TTC549 (cell line): ENCODE results near the gene P4HA1.
"Not testable (repeated sequence)": the region's sequence is repeated elsewhere in the genome, so short reads cannot be mapped to it uniquely, and the experiment has no call there.

Experiments
- FAIRE-seq: peaks from 2 replicates; lab custom pipeline; 2012; peaks lifted over from hg19 to GRCh38; lab: Jason Lieb, UNC

P4HA1 gene

DNA sequence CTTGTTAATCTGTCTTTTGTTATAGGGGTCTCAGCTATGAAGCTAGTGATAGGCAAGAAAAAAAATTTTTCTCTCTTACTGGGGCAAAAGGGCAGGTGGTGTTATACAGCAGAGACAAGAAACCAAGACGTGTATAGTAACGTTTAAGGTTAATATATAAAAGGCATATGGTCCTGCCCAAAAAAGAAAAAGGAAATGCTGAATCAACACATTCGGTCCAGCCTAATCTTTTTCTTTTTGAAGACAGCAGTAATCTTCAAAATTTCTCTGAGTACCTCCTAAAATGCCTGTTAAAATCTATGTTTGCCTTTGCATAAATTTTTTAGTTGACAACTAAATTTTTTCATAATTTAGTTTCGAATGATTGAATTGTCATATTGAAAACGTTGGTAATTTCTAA lies 54.5 kb downstream of the P4HA1 start:
- no peak for FAIRE-seq

DNA sequence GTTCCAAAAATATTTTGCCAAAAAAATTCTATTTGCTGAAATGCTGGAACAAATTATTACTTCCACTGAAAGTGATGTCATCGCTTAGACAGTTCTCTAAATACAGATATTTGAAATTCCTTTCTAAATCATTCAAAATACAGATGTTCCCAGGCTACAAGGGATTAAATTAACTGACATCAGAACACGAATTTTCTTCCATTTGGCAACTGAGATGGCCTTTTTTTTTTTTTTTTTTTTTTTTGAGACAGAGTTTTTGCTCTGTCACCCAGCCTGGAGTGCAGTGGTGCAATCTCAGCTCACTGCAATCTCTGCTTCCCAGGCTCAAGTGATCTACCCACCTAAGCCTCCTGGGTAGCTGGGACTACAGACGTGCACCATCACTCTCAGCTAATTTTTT lies 57.0 kb downstream of the P4HA1 start:
- FAIRE-seq = no peak

DNA sequence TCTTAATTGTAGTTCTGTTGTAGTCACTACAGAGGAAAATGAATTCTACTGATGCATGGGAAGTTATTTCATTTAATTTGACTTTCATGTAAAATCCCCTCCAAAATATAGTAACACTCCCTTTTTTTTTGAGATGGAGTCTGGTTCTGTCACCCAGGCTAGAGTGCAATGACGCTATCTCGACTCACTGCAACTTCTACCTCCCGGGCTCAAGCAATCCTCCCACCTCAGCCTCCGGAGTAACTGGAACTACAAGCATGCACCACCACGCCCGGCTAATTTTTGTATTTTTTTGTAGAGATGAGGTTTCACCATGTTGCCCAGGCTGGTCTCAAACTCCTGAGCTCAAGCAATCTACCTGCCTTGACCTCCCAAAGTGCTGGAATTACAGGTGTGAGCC lies 60.4 kb downstream of the P4HA1 start:
- not testable (repeated sequence) for FAIRE-seq

DNA sequence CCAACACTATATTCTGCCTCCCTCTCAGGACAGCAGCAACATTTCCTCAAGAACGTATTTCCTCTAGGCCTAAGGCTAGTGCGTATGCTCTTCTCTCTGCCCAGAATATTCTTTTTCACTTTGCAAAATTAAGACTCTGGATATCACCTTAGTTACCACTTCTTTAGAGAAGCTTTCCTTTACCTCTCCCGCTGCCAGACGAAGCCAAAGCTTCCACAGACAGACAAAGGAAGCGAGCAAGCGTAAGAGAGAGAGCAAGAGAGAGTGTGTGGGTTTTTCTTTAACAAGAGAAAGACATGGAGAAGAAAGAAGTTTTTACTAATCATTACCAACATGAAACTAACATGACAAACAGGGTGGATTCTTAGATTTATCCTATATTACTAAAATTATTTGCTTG lies 64.1 kb downstream of the P4HA1 start:
- FAIRE-seq = no peak

DNA sequence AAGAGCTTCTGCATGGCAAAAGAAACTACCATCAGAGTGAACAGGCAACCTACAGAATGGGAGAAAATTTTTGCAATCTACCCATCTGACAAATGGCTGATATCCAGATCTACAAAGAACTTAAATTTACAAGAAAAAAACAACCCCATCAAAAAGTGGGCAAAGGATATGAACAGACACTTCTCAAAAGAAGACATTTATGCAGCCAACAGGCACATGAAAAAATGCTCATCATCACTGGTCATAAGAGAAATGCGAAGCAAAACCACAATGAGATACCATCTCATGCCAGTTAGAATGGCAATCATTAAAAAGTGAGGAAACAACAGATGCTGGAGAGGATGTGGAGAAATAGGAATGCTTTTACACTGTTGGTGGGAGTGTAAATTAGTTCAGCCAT lies 70.0 kb downstream of the P4HA1 start:
- FAIRE-seq = not testable (repeated sequence)

DNA sequence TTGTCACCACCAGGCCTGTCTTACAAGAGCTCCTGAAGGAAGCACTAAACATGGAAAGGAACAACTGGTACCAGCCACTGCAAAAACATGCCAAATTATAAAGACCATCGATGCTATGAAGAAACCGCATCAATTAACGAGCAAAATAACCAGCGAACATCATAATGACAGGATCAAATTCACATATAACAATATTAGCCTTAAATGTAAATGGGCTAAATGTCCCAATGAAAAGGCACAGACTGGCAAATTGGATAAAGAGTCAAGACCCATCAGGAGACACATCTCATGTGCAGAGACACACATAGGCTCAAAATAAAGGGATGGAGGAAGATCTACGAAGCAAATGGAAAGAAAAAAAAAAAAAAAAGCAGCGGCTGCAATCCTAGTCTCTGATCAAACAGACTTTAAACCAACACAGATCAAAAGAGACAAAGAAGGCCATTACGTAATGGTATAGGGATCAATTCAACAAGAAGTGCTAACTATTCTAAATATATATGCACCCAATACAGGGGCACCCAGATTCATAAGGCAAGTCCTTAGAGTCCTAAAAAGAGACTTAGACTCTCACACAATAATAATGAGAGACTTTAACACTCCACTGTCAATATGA lies 73.1 kb downstream of the P4HA1 start:
- not testable (repeated sequence) for FAIRE-seq

DNA sequence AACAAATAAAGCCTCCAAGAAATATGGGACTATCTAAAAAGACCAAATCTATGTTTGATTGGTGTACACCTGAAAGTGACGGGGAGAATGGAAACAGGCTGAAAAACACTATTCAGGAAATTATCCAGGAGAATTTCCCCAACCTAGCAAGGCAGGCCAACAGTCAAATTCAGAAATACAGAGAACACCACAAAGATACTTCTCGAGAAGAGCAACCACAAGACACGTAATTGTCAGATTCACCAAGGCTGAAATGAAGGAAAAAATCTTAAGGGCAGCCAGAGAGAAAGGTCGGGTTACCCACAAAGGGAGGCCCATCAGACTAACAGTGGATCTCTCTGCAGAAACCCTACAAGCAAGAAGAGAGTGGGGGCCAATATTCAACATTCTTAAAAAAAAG lies 73.7 kb downstream of the P4HA1 start:
- FAIRE-seq = not testable (repeated sequence)

DNA sequence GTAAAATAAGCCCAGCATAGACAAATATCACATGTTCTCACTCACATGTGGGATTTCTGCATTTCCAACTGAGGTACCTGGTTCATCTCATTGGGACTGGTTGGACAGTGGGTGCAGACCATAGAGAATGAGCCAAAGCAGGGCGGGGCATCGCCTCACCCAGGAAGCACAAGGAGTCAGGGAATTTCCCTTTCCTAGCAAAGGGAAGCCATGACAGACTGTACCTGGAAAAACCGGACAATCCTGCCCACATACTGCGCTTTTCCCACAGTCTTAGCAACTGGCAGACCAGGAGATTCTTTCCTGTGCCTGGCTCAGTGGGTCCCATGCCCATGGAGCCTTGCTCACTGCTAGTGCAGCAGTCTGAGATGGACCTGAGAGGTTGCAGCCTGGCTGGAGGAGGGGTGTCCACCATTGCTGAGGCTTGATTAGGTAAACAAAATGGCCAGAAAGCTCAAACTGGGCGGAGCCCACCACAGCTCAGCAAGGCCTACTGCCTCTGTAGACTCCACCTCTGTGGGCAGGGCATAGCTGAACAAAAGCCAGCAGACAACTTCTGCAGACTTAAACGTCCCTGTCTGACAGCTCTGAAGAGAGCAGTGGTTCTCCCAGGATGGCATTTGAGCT lies 75.0 kb downstream of the P4HA1 start:
- not testable (repeated sequence) for FAIRE-seq

DNA sequence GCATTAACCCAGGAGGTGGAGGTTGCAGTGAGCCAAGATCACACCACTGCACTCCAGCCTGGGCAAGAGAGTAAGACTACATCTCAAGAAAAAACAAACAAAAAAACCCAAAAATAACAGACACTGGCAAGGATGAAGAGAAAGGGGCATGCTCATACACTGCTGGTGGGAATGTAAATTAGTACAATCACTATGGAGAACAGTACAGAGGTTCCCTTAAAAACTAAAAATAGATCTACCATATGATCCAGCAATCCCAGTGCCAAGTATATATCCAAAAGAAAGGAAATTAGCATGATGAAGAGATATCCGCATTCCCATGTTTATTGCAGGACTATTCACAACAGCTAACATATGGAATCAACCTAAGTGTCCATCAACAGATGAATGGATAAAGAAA lies 75.6 kb downstream of the P4HA1 start:
- FAIRE-seq = no peak

DNA sequence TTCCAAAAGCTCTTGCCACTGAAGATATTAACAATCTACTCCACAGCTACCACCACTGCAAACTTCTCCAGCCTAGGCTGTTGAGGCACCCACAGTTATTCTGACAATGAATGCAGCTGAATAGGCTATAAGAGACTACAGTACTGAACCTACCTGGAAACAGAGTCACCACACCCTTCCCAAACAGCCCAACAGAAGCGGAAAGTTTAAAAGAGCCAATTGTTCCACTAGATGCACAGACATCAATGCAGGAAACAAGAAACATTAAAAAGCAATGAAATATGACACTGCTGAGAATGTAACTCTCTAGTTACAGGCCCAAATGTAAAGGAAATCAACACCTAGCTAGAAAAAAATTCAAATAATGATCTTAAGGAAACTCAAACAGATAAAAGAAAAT lies 77.6 kb downstream of the P4HA1 start:
- FAIRE-seq = no peak

DNA sequence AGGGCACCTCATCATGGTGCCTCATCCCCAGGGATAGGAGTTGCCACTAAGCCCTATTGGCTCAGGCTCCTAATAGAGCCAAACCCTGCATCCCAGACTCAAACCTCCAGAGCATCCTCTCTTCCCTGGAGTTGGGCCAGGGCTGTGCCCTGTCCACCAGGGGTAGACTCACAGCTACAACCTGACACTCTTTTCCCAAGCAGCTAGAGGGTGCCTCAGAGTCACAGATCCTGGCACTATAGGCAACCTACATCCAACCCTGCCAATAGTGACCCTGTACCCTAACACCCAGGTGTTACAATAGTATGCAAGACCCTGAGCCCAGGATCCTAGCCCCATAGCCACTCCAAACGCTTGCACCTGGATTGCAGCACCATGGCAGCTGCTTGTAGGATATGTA lies 78.0 kb downstream of the P4HA1 start:
- no peak for FAIRE-seq

DNA sequence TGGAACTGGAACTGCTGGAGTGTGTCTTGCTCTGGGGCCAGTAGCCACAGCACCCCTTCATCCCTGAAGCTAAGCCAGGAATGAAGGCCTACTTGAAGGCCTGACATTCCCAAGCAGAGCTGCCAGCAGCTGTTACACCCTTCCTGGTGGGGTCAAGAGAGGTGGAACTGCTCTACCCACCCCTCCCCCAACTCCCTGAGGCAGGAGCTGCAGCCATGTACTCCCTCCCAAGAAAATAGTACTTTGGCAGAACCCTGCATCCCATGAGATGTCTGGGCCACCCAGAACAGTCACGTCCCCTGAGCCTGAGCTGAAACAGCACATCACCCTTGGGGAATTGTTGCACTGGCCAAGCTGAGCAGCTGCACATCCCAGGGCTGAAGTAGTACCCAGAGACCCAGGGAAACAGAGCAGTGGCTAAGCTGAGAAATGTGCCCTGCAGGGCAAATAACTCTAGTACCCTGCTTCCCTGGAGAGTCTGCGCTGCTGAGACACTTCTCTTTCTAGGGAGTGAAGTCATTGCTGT lies 78.6 kb downstream of the P4HA1 start:
- FAIRE-seq = no peak

DNA sequence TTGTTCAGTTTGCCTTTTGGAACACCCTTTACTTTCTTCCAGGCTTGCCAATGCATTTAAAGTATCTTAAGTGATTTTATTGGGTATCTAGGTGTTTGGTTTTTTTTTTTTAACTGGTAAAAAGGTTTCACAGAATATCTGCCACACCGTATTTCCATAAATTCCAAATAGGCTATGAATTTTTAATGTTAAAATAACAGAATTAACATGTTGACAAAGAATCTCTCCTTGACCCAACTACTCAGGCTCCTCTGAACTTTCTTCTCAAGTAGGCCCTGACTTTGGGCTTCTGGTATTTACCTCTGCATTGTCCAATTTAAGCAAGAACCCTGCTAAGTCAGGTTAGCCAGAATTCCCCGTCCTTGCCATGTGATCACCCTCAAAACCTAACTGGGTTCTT lies 80.9 kb downstream of the P4HA1 start:
- FAIRE-seq = no peak

DNA sequence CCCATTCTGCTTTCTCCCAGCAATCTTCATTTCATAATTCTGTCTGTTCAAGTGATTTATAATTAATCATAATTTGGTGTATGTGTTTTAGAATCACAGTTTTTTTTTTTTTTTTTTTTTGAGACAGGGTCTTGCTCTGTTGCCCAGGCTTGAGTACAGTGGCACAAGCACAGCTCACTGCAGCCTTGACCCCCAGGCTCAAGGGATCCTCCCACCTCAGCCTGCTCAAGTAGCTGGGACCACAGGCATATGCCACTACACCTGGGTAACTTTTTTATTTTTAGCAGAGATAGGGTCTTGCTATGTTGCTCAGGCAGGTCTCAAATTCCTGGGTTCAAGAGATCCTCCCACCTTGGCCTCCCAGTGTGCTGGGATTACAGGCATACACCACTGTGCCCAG lies 92.8 kb downstream of the P4HA1 start:
- FAIRE-seq = no peak

DNA sequence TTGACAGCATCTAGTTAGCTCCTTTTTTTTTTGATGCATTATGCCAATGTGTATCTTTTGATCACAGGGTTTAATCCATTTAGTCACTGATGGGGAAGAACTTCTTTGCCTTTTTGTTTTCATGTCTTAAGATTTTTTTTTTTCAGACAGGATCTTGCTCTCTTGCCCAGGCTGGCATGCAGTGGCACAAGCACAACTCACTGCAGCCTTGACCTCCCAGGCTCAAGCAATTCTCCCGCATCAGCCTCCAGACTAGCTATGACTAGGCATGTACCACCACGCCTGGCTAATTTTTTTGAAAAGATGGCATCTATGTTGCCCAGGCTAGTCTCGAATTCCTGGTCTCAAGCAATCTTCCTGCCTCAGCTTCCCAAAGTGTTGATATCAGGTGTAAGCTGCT lies 95.7 kb downstream of the P4HA1 start:
- no peak for FAIRE-seq

DNA sequence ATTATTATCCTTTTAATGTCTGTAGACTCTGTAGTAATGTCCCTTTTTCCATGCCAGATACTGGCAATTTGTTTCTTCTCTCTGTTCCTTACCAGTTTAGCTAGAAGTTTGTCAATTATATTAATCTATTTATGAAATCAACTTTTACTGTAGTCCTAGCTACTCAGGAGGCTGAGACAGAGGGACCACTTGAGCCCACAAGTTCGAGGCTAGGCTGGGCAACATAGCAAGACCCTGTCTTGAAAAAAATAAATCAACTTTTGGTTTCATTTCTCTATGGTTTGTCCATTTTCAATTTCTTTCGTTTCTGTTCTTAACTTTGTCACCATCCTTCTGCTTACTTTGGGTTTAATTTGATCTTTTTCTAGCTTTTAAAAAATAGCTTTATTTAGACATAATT lies 99.6 kb downstream of the P4HA1 start:
- no peak for FAIRE-seq

DNA sequence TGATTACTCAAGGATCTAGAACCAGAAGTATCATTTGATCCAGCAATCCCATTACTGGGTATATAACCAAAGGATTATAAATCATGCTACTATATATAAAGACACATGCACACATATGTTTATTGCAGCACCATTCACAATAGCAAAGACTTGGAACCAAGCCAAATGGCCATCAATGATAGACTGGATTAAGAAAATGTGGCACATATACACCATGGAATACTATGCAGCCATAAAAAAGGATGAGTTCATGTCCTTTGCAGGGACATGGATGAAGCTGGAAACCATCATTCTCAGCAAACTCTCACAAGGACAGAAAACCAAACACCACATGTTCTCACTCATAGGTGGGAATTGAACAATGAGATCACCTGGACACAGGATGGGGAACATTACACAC lies 101.2 kb downstream of the P4HA1 start:
- not testable (repeated sequence) for FAIRE-seq

DNA sequence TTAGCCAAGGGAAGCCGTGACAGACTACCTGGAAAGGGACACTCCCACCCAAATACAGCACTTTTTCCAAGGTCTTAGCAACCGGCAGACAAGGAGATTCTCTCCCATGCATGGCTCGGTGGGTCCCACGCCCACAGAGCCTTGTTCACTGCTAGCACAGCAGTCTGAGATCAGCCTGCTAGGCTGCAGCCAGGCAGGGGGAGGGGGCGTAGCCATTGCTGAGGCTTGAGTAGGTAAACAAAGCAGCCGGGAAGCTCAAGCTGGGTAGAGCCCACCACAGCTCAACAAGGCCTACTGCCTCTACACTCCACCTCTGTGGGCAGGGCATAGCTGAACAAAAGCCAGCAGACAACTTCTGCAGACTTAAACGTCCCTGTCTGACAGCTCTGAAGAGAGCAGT lies 106.9 kb downstream of the P4HA1 start:
- not testable (repeated sequence) for FAIRE-seq

DNA sequence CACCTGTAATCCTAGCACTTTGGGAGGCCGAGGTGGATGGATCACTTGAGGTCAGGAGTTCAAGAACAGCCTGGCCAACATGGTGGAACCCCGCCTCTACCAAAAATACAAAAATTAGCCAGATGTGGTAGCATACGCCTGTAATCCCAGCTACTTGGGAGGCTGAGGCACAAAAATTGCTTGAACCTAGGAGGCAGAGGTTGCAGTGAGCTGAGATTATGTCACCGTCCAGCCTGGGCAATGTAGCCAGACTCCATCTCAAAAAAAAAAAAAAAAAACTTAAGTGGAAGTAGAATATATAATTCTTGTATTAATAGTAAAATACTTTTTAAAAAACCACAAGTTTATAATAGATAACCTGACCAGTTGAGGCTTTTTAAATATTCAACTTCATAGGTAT lies 112.0 kb downstream of the P4HA1 start:
- not testable (repeated sequence) for FAIRE-seq

DNA sequence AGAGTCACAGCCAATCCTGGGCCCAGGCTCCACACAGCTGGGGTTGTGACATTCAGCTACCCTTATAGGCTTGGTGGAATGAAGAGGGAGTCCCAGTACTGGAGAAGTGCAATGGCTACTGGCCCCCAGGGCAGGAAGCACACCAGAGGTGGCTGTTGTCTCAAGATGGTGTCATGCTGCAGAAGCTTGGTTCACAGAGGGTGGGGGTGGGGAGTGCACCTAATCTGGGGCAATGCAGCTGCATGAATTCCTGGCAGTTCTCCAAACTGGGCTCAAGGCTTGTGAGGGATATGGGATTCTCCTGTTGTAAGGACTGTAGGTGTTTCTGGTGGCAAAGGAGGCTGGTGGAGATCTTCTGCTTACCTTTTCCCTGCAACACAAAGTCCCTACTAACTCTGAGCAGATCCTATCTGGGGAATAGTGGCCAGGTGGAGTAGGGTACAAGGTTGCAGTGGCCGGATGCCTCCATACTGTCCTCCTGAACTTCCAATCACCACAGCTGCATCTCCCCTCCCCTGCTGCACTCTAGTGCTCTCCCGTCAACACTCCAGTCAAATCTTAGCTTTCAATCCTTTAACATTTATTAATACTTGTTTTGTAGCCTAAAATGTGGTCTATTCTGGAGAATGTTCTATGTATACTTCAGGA lies 114.7 kb downstream of the P4HA1 start:
- FAIRE-seq = no peak

DNA sequence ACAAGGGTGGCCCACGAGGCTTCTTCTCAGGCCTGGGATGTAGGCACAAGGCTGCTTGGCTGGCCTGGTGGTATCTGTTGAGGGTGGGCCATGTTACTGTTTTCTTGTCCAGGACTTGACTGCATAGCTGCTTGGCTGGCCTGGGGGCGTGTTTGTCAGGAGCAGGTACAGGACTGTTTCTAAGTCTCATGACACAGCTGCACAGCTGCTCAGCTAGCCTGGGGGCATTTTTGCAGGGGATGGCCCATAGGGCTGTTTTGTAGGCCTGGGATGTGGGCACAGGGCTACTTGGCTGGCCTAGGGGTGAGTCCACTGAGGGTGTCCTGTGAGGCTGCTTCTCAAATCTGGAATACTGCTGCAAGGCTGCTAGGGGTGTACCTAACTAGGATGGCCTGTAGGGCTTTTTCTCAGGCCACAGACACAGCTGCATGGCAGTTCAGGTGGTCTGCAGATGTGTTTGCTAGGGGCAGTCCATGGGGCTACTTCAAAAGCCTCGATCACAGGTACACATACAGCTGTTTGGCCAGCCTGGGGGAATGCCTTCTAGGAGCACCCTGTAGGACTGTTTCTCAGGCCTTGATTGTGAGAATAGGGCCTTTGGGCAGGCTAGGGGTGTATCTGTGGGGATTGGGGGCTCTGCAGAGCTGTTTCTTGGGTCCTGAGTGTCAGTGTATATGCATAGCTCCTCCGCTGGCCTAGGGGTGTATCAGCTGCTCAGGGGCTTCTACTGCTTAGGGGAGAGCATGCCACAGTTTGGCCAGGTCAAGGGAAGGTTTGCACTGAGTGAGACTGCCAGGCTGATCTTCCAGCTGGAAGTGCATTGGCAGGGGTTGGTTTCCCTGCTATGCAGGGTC lies 115.4 kb downstream of the P4HA1 start:
- FAIRE-seq = no peak

DNA sequence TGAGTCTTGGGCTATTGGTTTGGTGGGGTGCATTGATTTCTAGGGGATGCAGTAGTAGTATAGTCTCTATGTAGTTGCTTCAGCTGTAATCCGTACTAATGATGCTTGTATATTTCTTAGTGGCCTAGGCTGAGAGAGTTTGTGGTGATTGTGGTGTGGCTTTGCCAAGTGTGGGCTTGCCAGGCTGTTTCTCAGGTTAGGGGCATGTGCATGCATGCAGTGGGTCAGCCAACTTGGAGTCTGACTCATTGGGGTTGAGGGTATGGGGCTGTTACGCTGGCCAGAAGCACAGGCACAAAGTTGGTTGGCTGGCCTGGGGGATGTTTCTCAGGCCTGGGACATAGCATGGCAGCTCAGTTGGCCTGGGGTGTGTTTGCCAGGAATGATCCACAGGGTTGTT lies 116.3 kb downstream of the P4HA1 start:
- no peak for FAIRE-seq

DNA sequence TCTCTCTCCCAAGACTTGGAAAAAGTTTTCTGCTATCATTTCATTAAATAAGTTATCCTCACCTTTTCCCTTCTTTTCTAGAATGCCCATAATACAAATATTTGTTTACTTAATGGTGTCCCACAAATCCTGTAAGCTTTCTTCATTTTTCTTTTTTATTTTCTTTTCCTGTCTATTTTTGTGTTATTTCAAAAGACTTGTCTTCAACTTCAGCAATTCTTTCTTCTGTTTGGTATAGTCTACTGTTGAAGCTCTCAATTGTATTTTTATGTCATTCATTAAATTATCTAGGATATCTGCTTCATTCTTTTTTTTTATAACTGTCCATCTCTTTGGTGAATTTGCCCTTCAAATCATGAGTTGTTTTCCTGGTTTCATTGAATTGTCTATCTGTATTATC lies 117.0 kb downstream of the P4HA1 start:
- no peak for FAIRE-seq
